Measurements from ENCODE around the gene CYP2C8.
"Not testable (repeated sequence)": the region's sequence is repeated elsewhere in the genome, so short reads cannot be mapped to it uniquely, and the experiment has no call there.

Gene CYP2C8

DNA sequence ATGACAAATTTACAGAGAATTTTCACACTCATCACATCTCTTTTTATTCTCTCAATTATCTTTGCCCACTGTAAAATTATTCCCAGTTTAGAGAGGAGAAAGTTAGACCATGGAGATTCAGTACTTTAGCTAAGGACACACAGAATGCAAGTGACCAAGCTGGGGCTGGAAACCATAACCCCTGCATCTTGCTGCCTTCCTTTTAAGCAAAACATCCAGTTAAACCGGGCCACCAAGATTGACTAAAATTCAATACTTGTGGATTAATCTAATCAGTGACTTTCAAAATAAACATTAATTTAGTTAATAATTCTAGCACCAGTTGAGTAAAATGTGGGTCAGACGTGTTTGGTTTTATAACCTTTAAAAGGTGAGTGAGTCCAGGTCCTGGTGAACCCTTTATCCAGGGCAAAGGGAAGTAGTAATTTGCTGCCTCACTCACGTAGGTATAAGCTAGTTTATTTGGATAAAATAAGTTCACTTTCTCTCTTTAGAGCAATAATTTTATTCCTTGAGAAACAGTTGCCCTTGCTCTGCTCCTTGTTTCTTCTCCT is 1.9 kb upstream of the CYP2C8 start:
- Histone ChIP-seq H3K27ac (no peak overlapping the region), H3K36me3 (no peaks in the 10 kb centered on the region), H3K27me3 (ENCODE audit: insufficient read depth, low read depth, severe bottlenecking) (no peaks in the 10 kb centered on the region), H3K9me3 (ENCODE audit: severe bottlenecking) (no peaks in the 10 kb centered on the region), H3K4me3 (ENCODE audit: low read depth, low read length) (no peak overlapping the region)
- TF ChIP-seq, protein P1, sequence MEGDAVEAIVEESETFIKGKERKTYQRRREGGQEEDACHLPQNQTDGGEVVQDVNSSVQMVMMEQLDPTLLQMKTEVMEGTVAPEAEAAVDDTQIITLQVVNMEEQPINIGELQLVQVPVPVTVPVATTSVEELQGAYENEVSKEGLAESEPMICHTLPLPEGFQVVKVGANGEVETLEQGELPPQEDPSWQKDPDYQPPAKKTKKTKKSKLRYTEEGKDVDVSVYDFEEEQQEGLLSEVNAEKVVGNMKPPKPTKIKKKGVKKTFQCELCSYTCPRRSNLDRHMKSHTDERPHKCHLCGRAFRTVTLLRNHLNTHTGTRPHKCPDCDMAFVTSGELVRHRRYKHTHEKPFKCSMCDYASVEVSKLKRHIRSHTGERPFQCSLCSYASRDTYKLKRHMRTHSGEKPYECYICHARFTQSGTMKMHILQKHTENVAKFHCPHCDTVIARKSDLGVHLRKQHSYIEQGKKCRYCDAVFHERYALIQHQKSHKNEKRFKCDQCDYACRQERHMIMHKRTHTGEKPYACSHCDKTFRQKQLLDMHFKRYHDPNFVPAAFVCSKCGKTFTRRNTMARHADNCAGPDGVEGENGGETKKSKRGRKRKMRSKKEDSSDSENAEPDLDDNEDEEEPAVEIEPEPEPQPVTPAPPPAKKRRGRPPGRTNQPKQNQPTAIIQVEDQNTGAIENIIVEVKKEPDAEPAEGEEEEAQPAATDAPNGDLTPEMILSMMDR (IDR thresholded peaks at IDR 0.05; ENCODE audit: low read depth, low read length): no peak
- DNase-seq: no peak

DNA sequence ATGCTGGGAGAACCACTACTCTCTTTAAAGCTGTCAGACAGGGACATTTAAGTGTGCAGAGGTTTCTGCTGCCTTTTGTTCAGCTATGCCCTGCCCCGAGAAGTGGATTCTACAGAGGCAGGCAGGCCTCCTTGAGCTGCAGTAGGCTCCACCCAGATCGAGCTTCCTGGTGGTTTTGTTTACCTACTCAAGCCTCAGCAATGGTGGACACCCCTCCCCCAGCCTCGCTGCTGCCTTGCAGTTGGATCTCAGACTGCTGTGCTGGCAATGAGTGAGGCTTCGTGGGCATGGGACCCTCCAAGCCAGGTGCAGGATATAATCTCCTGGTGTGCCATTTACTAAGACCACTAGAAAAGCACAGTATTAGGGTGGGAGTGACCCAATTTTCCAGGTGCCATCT is 5.2 kb downstream of the CYP2C8 start:
- DNase-seq; H3K36me3 ChIP-seq; H3K27ac ChIP-seq; H3K9me3 ChIP-seq (ENCODE audit: severe bottlenecking); H3K4me3 ChIP-seq (ENCODE audit: low read depth, low read length); H3K27me3 ChIP-seq (ENCODE audit: insufficient read depth, low read depth, severe bottlenecking): not testable (repeated sequence)

DNA sequence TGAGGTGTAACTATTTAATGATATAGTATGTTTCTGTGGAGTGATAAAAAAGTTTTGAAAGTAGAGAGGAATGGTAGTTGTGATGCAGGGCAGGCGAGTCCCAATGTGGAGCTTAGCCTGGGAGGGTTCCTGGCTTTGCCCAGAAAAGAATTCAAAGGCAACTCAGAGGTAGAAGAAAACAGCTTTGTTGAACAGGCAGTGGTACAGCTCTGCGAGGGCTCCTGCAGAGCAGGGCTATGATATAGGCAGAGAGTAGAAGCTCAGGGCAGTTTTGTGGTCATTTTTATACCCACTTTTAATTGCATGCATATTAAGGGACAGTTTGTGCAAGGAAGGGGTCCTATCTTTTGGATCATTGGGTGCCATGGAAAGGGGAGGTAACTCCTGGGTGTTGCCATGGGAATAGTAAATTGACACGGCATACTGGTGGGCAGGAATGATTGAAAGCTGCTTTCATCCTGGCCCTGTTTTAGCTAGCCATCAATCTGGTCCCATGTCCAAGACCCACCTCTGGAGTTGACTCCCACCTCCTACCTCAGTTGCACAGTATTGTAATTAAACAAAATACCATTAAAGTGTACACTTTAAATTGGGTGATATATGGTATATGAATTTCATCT is 12.4 kb downstream of the CYP2C8 start:
- TF ChIP-seq, protein P1 (IDR thresholded peaks at IDR 0.05; ENCODE audit: low read depth, low read length): no peak
- H3K36me3 ChIP-seq: no peaks in the 10 kb centered on the region
- no peak for DNase-seq
- H3K4me3 ChIP-seq (ENCODE audit: low read depth, low read length): no peak overlapping the region
- H3K27me3 ChIP-seq (ENCODE audit: insufficient read depth, low read depth, severe bottlenecking): no peaks in the 10 kb centered on the region
- H3K27ac ChIP-seq: no peak overlapping the region
- H3K9me3 ChIP-seq (ENCODE audit: severe bottlenecking): no peaks in the 10 kb centered on the region

DNA sequence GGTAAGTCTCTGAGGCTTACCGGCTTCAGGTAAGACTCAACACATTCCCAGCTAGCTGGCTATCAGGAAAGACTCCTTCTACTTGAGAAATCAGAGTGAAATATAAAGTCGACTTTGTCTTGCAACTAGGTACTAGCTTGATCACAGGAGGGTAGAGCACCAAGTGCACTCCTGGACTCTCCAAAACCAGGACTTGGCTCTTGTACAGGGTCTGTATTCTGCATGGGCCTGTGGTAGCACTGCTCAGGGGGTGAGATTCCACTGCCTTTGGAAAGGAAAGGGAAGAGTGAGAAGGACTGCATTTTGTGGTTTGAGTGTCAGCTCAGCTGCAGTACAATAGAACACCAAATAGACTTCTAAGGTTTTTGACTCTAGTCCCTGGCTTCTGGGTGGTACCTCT is 19.4 kb downstream of the CYP2C8 start:
- TF ChIP-seq, protein P1 (IDR thresholded peaks at IDR 0.05; ENCODE audit: low read depth, low read length): no peak
- no peak for DNase-seq
- Histone ChIP-seq H3K27me3 (ENCODE audit: insufficient read depth, low read depth, severe bottlenecking) (no peaks in the 10 kb centered on the region), H3K36me3 (no peaks in the 10 kb centered on the region), H3K4me3 (ENCODE audit: low read depth, low read length) (no peak overlapping the region), H3K9me3 (ENCODE audit: severe bottlenecking) (no peaks in the 10 kb centered on the region), H3K27ac (no peak overlapping the region)

DNA sequence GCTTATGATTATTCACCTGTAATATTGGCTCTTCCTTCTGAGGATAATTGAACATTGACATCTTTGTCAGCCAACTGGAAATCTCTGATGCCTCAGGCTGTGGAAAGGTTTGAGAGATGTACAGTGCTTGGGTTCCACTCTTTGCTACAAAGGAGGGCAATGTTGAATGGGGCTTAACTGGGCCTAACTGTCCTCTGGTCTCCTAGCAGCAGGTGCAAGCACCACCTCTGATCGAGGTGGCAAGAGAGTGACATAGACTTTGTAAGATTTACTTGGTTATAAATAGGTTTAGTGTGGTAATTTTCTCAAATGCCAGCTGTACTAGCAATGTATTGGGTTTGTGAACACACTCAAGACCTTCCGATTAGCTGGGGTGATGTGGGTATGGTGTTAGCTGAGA is 21.1 kb downstream of the CYP2C8 start:
- H3K27me3 ChIP-seq (ENCODE audit: insufficient read depth, low read depth, severe bottlenecking): no peaks in the 10 kb centered on the region
- no peak overlapping the region for H3K27ac ChIP-seq
- no peak overlapping the region for H3K4me3 ChIP-seq (ENCODE audit: low read depth, low read length)
- DNase-seq: no peak
- no peaks in the 10 kb centered on the region for H3K36me3 ChIP-seq
- TF ChIP-seq, protein P1 (IDR thresholded peaks at IDR 0.05; ENCODE audit: low read depth, low read length): no peak
- H3K9me3 ChIP-seq (ENCODE audit: severe bottlenecking): no peaks in the 10 kb centered on the region

DNA sequence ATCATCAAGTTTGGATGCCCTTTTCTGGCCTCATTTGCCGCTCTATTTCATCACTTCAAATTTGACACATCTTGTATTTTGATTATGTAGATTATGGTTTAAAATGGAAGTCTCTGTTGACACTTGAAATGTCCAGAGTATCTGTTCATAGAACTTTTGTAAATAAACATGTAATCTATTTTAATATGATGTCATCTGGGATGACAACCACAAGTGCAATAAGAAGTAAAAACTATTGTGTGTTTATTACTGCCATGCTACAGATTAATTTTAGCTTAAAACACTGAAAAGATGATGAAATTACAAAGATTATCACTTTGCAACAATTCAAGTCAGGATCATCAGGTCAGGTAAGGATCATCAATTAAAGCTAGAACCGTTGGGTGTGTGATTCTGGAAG is 30.0 kb downstream of the CYP2C8 start:
- Histone ChIP-seq H3K27ac (no peak overlapping the region), H3K9me3 (ENCODE audit: severe bottlenecking) (no peaks in the 10 kb centered on the region), H3K4me3 (ENCODE audit: low read depth, low read length) (no peak overlapping the region), H3K36me3 (no peaks in the 10 kb centered on the region), H3K27me3 (ENCODE audit: insufficient read depth, low read depth, severe bottlenecking) (peaks cover 4% of the 10 kb centered on the region)
- no peak for DNase-seq
- TF ChIP-seq, protein P1 (IDR thresholded peaks at IDR 0.05; ENCODE audit: low read depth, low read length): no peak
